GM12864 (cell line): ENCODE data around the gene SARDH.

Source experiments
- DNase-seq: peaks from one replicate; pipeline ENCODE4 v3.0.0-alpha.2; 2011; ENCODE audit warnings: low read depth
- H3K4me3 ChIP-seq: 2 replicates; pipeline ENCODE4 v1.5.1; 2011; ENCODE audit warnings: mild to moderate bottlenecking, low read depth, low read length, control low read depth
- CTCF ChIP-seq: IDR thresholded peaks from 2 replicates; pipeline ENCODE4 v1.5.1; 2011; ENCODE audit warnings: low read depth, mild to moderate bottlenecking, moderate library complexity, low read length, control low read depth, inconsistent platforms; ENCODE audit errors: missing control alignments

Gene SARDH

GRCh38 chr9:133761641-133762248 is 23.6 kb upstream of the SARDH start:
- no peak for TF ChIP-seq CTCF
- DNase-seq: no peak
- no peak overlapping the region for H3K4me3 ChIP-seq

- no peak overlapping the region for H3K4me3 ChIP-seq
- DNase-seq: no peak
- no peak for TF ChIP-seq CTCF
Measured at GRCh38 chr9:133760713-133761290, 22.6 kb upstream of the SARDH start.

- no peak for TF ChIP-seq CTCF
- no peak overlapping the region for H3K4me3 ChIP-seq
- DNase-seq: no peak
Measured at GRCh38 chr9:133759946-133760345, 21.8 kb upstream of the SARDH start.

GRCh38 chr9:133759146-133759900 is 21.2 kb upstream of the SARDH start:
- TF ChIP-seq CTCF: no peak
- no peak overlapping the region for H3K4me3 ChIP-seq
- no peak for DNase-seq

GRCh38 chr9:133758228-133758627 is 20.1 kb upstream of the SARDH start:
- no peak for DNase-seq
- H3K4me3 ChIP-seq: no peak overlapping the region
- TF ChIP-seq CTCF: no peak

GRCh38 chr9:133754688-133755227 is 16.6 kb upstream of the SARDH start:
- no peak for TF ChIP-seq CTCF
- no peak overlapping the region for H3K4me3 ChIP-seq
- DNase-seq: no peak
